Fibroblast of lung (primary cell): ENCODE measurements around the gene GDPD1. TPM values are rescaled to one million over a fixed set of nuclear protein-coding genes. Genes with fewer than 3 reads are reported as not detected.
"Not testable (repeated sequence)": the region's sequence is repeated elsewhere in the genome, so short reads cannot be mapped to it uniquely, and the experiment has no call there.

ENCODE experiments used
- DNase-seq, 2 donors: peaks; one replicate each; pipeline versions ENCODE4 v3.0.0 to v3.0.0-alpha.2; 2010; ENCODE audit warnings: low read depth in 2 of 2
- H2AFZ ChIP-seq: 2 replicates; pipeline ENCODE4 v1.5.1; 2012; ENCODE audit warnings: low read length, control low read depth, inconsistent platforms
- H3K27ac ChIP-seq: 2 replicates; pipeline ENCODE4 v1.5.1; 2011; ENCODE audit warnings: low read length, control low read depth; ENCODE audit not compliant: insufficient read depth
- H3K27me3 ChIP-seq: 2 replicates; pipeline ENCODE4 v1.5.1; 2011; ENCODE audit warnings: mild to moderate bottlenecking, low read length; ENCODE audit not compliant: control insufficient read depth, insufficient read depth
- H3K36me3 ChIP-seq: 2 replicates; pipeline ENCODE4 v1.5.1; 2011; ENCODE audit warnings: low read length; ENCODE audit not compliant: control insufficient read depth, insufficient read depth
- H3K4me1 ChIP-seq: 2 replicates; pipeline ENCODE4 v1.5.1; 2011; ENCODE audit warnings: low read length; ENCODE audit not compliant: control insufficient read depth, insufficient read depth; ENCODE audit errors: extremely low read depth
- H3K4me2 ChIP-seq: 2 replicates; pipeline ENCODE4 v1.5.1; 2011; ENCODE audit warnings: low read length, control low read depth; ENCODE audit not compliant: insufficient read depth; ENCODE audit errors: extremely low read depth
- H3K4me3 ChIP-seq, 4 experiments: fragments of 200-600 bp in 1 of 4; sonication (generic) in 1 of 4; replicated peaks in 1 of 4; 2 replicates each; pipeline ENCODE4 v1.5.1; 2011 to 2016; ENCODE audit warnings: low read length in 4 of 4, low read depth in 3 of 4, mild to moderate bottlenecking in 3 of 4, control low read depth in 2 of 4, inconsistent platforms in 1 of 4, mixed read lengths in 1 of 4; ENCODE audit not compliant: insufficient read depth in 1 of 4; ENCODE audit errors: control extremely low read depth in 1 of 4
- H3K79me2 ChIP-seq: 2 replicates; pipeline ENCODE4 v1.5.1; 2012; ENCODE audit warnings: mild to moderate bottlenecking, low read length, inconsistent platforms; ENCODE audit not compliant: control insufficient read depth, insufficient read depth
- H3K9ac ChIP-seq: 2 replicates; pipeline ENCODE4 v1.5.1; 2011; ENCODE audit warnings: mild to moderate bottlenecking, low read length, control low read depth; ENCODE audit not compliant: insufficient read depth
- H3K9me3 ChIP-seq: 2 replicates; pipeline ENCODE4 v1.5.1; 2012; ENCODE audit warnings: low read depth, low read length; ENCODE audit not compliant: control insufficient read depth, insufficient read depth
- H4K20me1 ChIP-seq: 2 replicates; pipeline ENCODE4 v1.5.1; 2011; ENCODE audit warnings: low read length; ENCODE audit not compliant: control insufficient read depth, insufficient read depth; ENCODE audit errors: extremely low read depth
- EZH2 ChIP-seq: IDR thresholded peaks from 2 replicates; pipeline ENCODE4 v1.5.1; 2012; ENCODE audit warnings: low read length, control low read depth, mild to moderate bottlenecking; ENCODE audit errors: missing control alignments
- polyA plus RNA-seq, 2 donors: library from polyadenylated mRNA; depleted of rRNA in 1 of 2; stranded (reverse) in 1 of 2; unstranded in 1 of 2; fragments of >200 nt; gene quantifications; 2 replicates each; pipeline ENCODE4 v1.2.1, GENCODE V29; 2011 to 2012; ENCODE audit warnings: missing spikeins in 1 of 2
- total RNA-seq: library from RNA; depleted of rRNA; stranded (reverse); fragments of >200 nt; gene quantifications from 2 replicates; pipeline ENCODE4 v1.2.1, GENCODE V29; 2014
- TF ChIP-seq, protein P1 (sequence below), 2 donors: IDR thresholded peaks in 1 of 2; conservative IDR thresholded peaks in 1 of 2; 1 replicate in 1 of 2; 2 replicates in 1 of 2; pipeline ENCODE4 v1.5.1; 2011 to 2012; ENCODE audit warnings: low read length in 2 of 2, control low read depth in 1 of 2, inconsistent platforms in 1 of 2, low read depth in 1 of 2, mild to moderate bottlenecking in 1 of 2

GDPD1 gene
- total and polyA plus RNA-seq, 2 donors (not counting 1 experiment from before 2014, with no cell fraction given), result 0.44 to 1.3 TPM

DNA sequence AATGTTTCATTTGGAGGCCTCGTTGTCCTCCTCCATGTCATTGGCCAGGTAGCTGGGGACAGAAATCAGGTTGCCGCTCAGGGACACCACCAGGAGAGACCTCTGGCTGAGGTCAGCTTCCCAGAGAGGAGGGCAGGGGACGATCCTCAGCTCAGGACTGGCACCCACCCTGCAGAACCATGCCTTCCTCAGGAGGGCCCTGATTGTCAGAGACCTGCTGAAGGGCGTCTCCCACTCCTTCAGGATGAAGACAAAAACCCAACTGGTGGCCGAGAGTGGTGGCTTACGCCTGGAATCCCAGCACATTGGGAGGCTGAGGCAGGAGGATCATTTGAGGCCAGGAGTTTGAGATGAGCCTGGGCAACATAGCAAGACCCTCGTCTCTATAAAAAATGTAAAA lies 45.2 kb upstream of the GDPD1 start:
- no peak overlapping the region for H3K4me3 ChIP-seq
- no peak overlapping the region for H3K27ac ChIP-seq
- TF ChIP-seq, protein P1, sequence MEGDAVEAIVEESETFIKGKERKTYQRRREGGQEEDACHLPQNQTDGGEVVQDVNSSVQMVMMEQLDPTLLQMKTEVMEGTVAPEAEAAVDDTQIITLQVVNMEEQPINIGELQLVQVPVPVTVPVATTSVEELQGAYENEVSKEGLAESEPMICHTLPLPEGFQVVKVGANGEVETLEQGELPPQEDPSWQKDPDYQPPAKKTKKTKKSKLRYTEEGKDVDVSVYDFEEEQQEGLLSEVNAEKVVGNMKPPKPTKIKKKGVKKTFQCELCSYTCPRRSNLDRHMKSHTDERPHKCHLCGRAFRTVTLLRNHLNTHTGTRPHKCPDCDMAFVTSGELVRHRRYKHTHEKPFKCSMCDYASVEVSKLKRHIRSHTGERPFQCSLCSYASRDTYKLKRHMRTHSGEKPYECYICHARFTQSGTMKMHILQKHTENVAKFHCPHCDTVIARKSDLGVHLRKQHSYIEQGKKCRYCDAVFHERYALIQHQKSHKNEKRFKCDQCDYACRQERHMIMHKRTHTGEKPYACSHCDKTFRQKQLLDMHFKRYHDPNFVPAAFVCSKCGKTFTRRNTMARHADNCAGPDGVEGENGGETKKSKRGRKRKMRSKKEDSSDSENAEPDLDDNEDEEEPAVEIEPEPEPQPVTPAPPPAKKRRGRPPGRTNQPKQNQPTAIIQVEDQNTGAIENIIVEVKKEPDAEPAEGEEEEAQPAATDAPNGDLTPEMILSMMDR (conservative IDR thresholded peaks at IDR 0.05 in 1 of 2, IDR thresholded peaks at IDR 0.05 in 1 of 2; ENCODE audit: low read depth in 1 of 2, low read length in 2 of 2), result no peak
- TF ChIP-seq EZH2, result no peak
- H3K27me3 ChIP-seq, result no peaks in the 10 kb centered on the region
- H3K79me2 ChIP-seq, result peaks cover 8% of the 10 kb centered on the region
- no peaks in the 10 kb centered on the region for H3K4me1 ChIP-seq
- H3K4me2 ChIP-seq, result no peak overlapping the region
- H3K36me3 ChIP-seq, result peaks cover 2% of the 10 kb centered on the region
- no peak for DNase-seq
- no peaks in the 10 kb centered on the region for H3K9me3 ChIP-seq
- no peaks in the 10 kb centered on the region for H4K20me1 ChIP-seq
- no peak overlapping the region for H3K9ac ChIP-seq
- H2AFZ ChIP-seq, result no peak overlapping the region

DNA sequence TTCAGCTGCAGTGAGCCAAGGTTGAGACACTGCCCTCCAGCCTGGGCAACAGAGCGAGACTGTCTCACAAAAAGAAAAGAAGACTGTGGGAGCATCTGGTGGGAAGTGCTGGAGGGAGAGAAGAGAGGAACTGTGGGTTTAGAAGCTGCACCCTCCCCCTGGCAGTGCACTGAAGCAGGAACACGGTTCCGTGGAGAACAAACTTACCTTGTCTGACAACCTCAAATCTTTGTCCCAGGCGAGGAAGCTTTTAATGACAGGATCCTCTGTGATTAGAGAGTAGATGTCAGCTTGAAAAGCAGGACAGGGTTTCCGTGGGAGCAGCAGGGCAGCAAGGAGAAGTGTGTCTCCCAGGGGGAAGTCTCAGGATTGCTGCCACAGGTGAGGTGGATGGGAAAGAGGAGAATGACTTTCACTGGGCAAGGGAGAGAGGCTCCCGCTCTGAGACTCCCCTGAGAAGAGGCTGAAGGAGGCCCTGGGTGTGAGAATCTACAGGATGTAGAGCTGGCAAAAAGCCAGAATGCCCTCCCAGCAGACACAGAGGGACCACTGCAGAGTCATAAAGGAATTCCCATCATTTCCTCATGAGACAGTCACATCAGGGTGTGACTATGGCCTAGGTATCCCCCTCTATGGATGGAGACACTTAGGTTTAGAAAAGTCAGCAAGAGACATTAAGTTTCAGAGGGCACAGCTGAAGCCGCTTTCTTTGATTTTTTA lies 41.9 kb upstream of the GDPD1 start:
- H3K4me3 ChIP-seq, result no peak overlapping the region
- H3K36me3 ChIP-seq, result no peaks in the 10 kb centered on the region
- H3K27ac ChIP-seq, result no peak overlapping the region
- no peaks in the 10 kb centered on the region for H3K27me3 ChIP-seq
- H2AFZ ChIP-seq, result no peak overlapping the region
- H3K4me2 ChIP-seq, result no peak overlapping the region
- no peak for DNase-seq
- no peak overlapping the region for H3K9ac ChIP-seq
- H3K79me2 ChIP-seq, result peaks cover 8% of the 10 kb centered on the region
- no peaks in the 10 kb centered on the region for H4K20me1 ChIP-seq
- no peaks in the 10 kb centered on the region for H3K4me1 ChIP-seq
- TF ChIP-seq, protein P1 (conservative IDR thresholded peaks at IDR 0.05 in 1 of 2, IDR thresholded peaks at IDR 0.05 in 1 of 2; ENCODE audit: low read depth in 1 of 2, low read length in 2 of 2), result no peak
- no peak for TF ChIP-seq EZH2
- no peaks in the 10 kb centered on the region for H3K9me3 ChIP-seq

DNA sequence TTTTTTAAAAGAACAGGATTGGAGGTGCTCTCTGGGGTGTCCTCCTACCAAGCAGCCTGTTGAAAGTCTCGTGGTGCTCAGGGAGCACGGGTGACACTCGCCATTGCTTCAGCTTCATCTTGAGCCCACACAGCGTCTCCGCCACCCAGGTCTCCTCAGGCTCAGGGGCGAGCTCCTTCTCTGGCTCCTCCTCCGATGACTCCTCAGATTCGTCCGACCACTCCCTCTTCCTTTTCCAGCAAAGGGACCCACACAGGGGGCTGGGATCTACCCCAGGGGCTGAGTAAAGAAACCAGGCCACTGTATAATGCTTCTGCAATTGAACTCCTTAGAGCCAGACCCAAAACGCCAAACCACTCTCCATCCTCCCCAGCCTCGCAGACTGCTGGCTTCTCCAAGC lies 40.7 kb upstream of the GDPD1 start:
- H3K27me3 ChIP-seq, H3K9ac ChIP-seq, H3K4me1 ChIP-seq, H3K9me3 ChIP-seq, H2AFZ ChIP-seq, DNase-seq, H3K79me2 ChIP-seq, H3K4me3 ChIP-seq, H3K27ac ChIP-seq, H4K20me1 ChIP-seq, H3K36me3 ChIP-seq, H3K4me2 ChIP-seq: not testable (repeated sequence)
